Esophagus muscularis mucosa (tissue), 4 donors: ENCODE data around the gene POLR1E. TPM values are rescaled to one million over a fixed set of nuclear protein-coding genes. Genes with fewer than 3 reads are reported as not detected.
"Not testable (repeated sequence)": the region's sequence is repeated elsewhere in the genome, so short reads cannot be mapped to it uniquely, and the experiment has no call there.

ENCODE experiments used
- DNase-seq: peaks from one replicate; pipeline ENCODE4 v3.0.0-alpha.2; 2017; ENCODE audit errors: extremely low spot score
- H3K27ac ChIP-seq, 4 donors: fragments of 200-600 bp; sonication (generic); replicated peaks in 1 of 4; 1 replicate in 3 of 4; 2 replicates in 1 of 4; pipeline ENCODE4 v1.5.1; 2016 to 2019; ENCODE audit warnings: mild to moderate bottlenecking in 1 of 4
- H3K27me3 ChIP-seq, 4 donors: fragments of 200-600 bp; sonication (generic); one replicate each; pipeline versions ENCODE4 v1.5.1 to v1.6.0; 2016 to 2019
- H3K36me3 ChIP-seq, 4 donors: fragments of 200-600 bp; sonication (generic); one replicate each; pipeline ENCODE4 v1.5.1; 2016 to 2019
- H3K4me1 ChIP-seq, 4 donors: fragments of 200-600 bp; sonication (generic); one replicate each; pipeline ENCODE4 v1.5.1; 2016 to 2019
- H3K4me3 ChIP-seq, 4 donors: fragments of 200-600 bp; sonication (generic); 1 replicate in 2 of 4; 2 replicates in 2 of 4; pipeline ENCODE4 v1.5.1; 2016 to 2019; ENCODE audit warnings: mild to moderate bottlenecking in 4 of 4, moderate library complexity in 1 of 4
- H3K9me3 ChIP-seq, 4 donors: fragments of 200-600 bp; sonication (generic); 1 replicate in 3 of 4; 2 replicates in 1 of 4; pipeline ENCODE4 v1.5.1; 2016 to 2019
- EP300 ChIP-seq: sonication (generic); formaldehyde crosslinking; IDR thresholded peaks from one replicate; pipeline ENCODE4 v1.6.1; 2017; ENCODE audit warnings: antibody characterized with exemption
- POLR2A ChIP-seq: fragments of 450-650 bp; IDR thresholded peaks from one replicate; pipeline ENCODE4 v1.6.1; 2017; ENCODE audit warnings: antibody characterized with exemption, moderate library complexity, mild to moderate bottlenecking, low read depth
- POLR2AphosphoS5 ChIP-seq, 2 donors: sonication (generic); formaldehyde crosslinking; IDR thresholded peaks; one replicate each; pipeline ENCODE4 v1.6.1; 2017; ENCODE audit warnings: antibody characterized with exemption in 2 of 2
- WGBS: methylation state at CpG from one replicate; pipeline ENCODE4 v1.1.5; 2018; 5-methylcytosine and 5-hydroxymethylcytosine counted together
- intact Hi-C: fragments of 100-400 bp; cut with DNase I; formaldehyde crosslinking; loops from one replicate; pipeline ENCODE4 v1.15.1; 2023
- total RNA-seq, 4 donors: library from RNA; depleted of rRNA; stranded (reverse); fragments of >200 nt; gene quantifications; one replicate each; pipeline versions ENCODE4 v1.1.0 to v1.2.1, GENCODE V29; 2016
- TF ChIP-seq, protein P1 (sequence below), 3 experiments: fragments of 200-600 bp in 2 of 3; fragments of 450-650 bp in 1 of 3; sonication (generic) in 2 of 3; IDR thresholded peaks; one replicate each; pipeline ENCODE4 v1.5.1; 2017 to 2019; ENCODE audit warnings: antibody characterized with exemption in 3 of 3, mild to moderate bottlenecking in 2 of 3, moderate library complexity in 1 of 3

The POLR1E gene
- total RNA-seq, 4 donors from 2014 or later = 17.4 to 36.8 (median 24.5) TPM

DNA sequence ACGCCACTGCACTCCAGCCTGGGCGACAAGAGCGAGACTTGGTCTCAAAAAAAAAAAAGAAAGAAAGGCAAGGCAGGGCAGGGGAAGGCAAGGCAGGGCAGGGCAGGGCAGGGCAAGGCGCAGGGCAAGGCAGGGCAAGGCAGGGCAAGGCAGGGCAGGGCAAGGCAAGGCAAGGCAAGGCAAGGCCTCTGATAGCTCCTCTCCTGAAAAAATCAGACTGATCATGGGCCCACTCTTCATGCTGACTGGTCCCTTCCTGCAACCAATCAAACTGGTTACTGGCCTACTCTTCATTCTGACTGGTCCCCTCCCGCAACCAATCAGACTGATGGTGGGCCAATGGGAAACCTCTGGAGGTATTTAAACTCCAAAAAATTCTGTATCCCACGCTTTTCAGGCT is 17.1 kb upstream of the POLR1E start:
- DNase-seq = no peak
- intact Hi-C loops = no loop called here
- WGBS = 99% methylated on average over 6 of the region's 6 CpGs

DNA sequence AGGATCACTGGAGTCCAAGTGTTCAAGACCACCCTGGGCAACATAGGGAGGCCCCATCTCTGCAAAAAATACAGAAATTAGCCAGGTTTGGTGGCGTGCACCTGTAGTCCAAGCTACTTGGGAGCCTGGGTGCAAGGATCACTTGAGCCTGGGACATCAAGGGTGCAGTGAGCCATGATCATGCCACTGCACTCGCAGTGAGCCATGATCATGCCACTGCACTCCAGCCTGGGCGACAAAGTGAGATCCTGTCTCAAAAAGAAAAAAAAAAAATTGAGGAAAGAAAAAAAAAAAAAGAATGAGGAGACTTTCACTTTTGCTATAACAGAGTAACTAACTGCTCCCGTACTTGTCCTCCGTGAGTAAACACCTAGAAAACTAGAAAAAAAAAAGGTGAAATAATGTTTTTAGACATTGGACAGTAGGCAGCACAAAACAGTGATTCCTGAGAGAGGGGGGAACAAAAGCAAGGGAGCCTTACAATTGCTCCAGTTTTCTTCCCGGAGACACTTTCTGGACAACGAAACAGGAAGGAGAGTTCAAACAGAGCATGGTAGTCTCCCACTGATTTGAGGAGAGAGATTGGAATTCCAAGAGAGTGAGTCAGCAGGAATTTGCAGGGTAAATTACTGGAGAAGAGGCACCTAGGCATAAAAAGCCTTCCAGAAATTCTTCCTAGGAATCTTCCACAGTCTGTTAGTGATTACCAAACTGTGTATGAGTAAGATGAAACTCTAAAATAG is 13.6 kb upstream of the POLR1E start:
- TF ChIP-seq POLR2A = no peak
- TF ChIP-seq, protein P1, sequence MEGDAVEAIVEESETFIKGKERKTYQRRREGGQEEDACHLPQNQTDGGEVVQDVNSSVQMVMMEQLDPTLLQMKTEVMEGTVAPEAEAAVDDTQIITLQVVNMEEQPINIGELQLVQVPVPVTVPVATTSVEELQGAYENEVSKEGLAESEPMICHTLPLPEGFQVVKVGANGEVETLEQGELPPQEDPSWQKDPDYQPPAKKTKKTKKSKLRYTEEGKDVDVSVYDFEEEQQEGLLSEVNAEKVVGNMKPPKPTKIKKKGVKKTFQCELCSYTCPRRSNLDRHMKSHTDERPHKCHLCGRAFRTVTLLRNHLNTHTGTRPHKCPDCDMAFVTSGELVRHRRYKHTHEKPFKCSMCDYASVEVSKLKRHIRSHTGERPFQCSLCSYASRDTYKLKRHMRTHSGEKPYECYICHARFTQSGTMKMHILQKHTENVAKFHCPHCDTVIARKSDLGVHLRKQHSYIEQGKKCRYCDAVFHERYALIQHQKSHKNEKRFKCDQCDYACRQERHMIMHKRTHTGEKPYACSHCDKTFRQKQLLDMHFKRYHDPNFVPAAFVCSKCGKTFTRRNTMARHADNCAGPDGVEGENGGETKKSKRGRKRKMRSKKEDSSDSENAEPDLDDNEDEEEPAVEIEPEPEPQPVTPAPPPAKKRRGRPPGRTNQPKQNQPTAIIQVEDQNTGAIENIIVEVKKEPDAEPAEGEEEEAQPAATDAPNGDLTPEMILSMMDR (IDR thresholded peaks at IDR 0.05) = no peak
- TF ChIP-seq EP300 = no peak
- peak; percentile 13 to 58 for TF ChIP-seq POLR2AphosphoS5 (IDR thresholded peaks at IDR 0.05)
- Histone ChIP-seq H3K9me3 (peaks cover 0 to 10% (median 0%) of the 10 kb centered on the region in 4 donors), H3K27ac (peak overlapping the region; percentile 77 to 89 (median 85)), H3K4me3 (peak overlapping the region; percentile 41 to 51 (median 48)), H3K4me1 (peaks cover 6 to 19% (median 16%) of the 10 kb centered on the region in 4 donors), H3K27me3 (no peaks in the 10 kb centered on the region), H3K36me3 (no peaks in the 10 kb centered on the region)
- intact Hi-C loops = no loop called here
- no peak for DNase-seq
- WGBS = 18% methylated on average over 7 of the region's 7 CpGs

More for the DNA sequence above, 17.1 kb upstream of the POLR1E start:
- no peaks in the 10 kb centered on the region for H3K9me3 ChIP-seq
- TF ChIP-seq POLR2A (no peak), EP300 (no peak), POLR2AphosphoS5 (IDR thresholded peaks at IDR 0.05) (no peak)
- TF ChIP-seq, protein P1 (IDR thresholded peaks at IDR 0.05) = no peak
- H3K36me3 ChIP-seq = no peaks in the 10 kb centered on the region
- H3K4me1 ChIP-seq = peaks cover 12 to 35% (median 32%) of the 10 kb centered on the region in 4 donors
- no peak overlapping the region for H3K4me3 ChIP-seq
- H3K27me3 ChIP-seq = no peaks in the 10 kb centered on the region
- no peak overlapping the region for H3K27ac ChIP-seq

DNA sequence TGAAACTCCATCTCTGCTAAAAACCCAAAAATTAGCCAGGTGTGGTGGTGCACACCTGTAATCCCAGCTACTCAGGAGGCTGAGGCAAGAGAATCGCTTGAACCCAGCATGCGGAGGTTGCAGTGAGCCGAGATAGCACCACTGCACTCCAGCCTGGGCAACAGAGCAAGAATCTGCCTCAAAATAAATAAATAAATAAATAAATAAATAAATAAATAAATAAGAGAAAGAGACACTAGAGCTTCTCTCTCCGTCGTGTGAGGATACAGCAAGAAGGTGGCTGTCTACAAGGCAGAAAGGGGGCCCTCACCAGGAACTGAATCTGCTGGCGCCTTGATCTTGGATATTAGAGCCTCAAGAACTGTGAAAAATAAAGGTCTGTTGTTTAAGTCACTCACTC is 11.8 kb upstream of the POLR1E start:
- H3K4me3 ChIP-seq, H3K36me3 ChIP-seq, H3K9me3 ChIP-seq, H3K27me3 ChIP-seq, H3K27ac ChIP-seq, intact Hi-C loops, DNase-seq: not testable (repeated sequence)
- WGBS = 66% methylated on average over 6 of the region's 6 CpGs
- H3K4me1 ChIP-seq = peaks cover 6 to 18% (median 15%) of the 10 kb centered on the region in 4 donors

DNA sequence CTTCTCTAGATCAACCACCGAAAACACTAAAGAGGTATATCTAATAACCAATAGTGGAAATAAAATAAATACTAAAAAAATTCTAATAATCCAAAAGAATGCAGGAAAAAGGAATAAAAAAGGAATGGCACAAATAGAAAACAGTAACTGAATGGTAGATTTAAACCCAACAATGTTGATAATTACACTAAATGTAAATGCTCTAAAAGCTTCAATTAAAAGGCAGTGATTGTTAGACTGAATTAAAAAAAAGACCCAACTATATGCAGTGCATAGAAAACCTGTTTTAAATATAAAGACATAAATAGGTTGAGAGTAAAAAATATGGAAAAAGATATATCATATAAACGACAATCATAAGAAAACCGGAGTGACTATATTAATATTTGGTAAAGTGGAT is 11.3 kb upstream of the POLR1E start:
- intact Hi-C loops = no loop called here
- no peak for DNase-seq
- Histone ChIP-seq H3K36me3 (no peaks in the 10 kb centered on the region), H3K4me1 (peaks cover 6 to 18% (median 15%) of the 10 kb centered on the region in 4 donors), H3K4me3 (no peak overlapping the region), H3K27ac (no peak overlapping the region), H3K27me3 (peaks cover 0 to 4% (median 0%) of the 10 kb centered on the region in 4 donors), H3K9me3 (peaks cover 0 to 10% (median 0%) of the 10 kb centered on the region in 4 donors)
- TF ChIP-seq EP300 (no peak), POLR2AphosphoS5 (IDR thresholded peaks at IDR 0.05) (no peak), POLR2A (no peak)
- TF ChIP-seq, protein P1 (IDR thresholded peaks at IDR 0.05) = no peak
- WGBS = 94% methylated on average over 3 of the region's 3 CpGs

DNA sequence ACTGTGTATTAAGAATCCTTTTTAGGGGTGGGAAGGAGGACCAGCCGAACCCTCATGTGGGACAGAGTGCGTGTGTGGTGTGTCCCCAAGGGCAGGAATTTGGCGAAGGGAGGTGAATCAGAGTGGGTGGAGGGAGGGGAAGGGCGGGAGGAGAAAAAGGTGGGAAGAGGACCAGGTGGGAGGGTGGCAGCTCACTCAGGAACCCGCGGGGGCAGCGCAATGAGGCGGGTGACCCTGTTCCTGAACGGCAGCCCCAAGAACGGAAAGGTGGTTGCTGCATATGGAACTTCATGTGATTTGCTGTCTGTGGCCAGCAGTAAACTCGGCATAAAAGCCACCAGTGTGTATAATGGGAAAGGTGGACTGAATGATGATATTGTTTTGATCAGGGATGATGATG is 8.8 kb upstream of the POLR1E start:
- no peak for DNase-seq
- intact Hi-C loops = no loop called here
- peaks cover 0 to 10% (median 0%) of the 10 kb centered on the region in 4 donors for H3K9me3 ChIP-seq
- 80% methylated on average over 11 of the region's 11 CpGs for WGBS
- no peaks in the 10 kb centered on the region for H3K36me3 ChIP-seq
- no peak overlapping the region for H3K27ac ChIP-seq
- peaks cover 6 to 13% (median 10%) of the 10 kb centered on the region in 4 donors for H3K4me1 ChIP-seq
- TF ChIP-seq EP300 (no peak), POLR2AphosphoS5 (IDR thresholded peaks at IDR 0.05) (no peak), POLR2A (no peak)
- TF ChIP-seq, protein P1 (IDR thresholded peaks at IDR 0.05) = no peak
- no peak overlapping the region for H3K4me3 ChIP-seq
- peaks cover 0 to 4% (median 0%) of the 10 kb centered on the region in 4 donors for H3K27me3 ChIP-seq

GRCh38 chr9:37477443-37477842 is 8.3 kb upstream of the POLR1E start:
- 93% methylated on average over 4 of the region's 4 CpGs for WGBS
- DNase-seq, H3K27me3 ChIP-seq, H3K27ac ChIP-seq, H3K36me3 ChIP-seq, H3K4me3 ChIP-seq, intact Hi-C loops, H3K9me3 ChIP-seq: not testable (repeated sequence)
- H3K4me1 ChIP-seq = peaks cover 4 to 10% (median 6%) of the 10 kb centered on the region in 4 donors

DNA sequence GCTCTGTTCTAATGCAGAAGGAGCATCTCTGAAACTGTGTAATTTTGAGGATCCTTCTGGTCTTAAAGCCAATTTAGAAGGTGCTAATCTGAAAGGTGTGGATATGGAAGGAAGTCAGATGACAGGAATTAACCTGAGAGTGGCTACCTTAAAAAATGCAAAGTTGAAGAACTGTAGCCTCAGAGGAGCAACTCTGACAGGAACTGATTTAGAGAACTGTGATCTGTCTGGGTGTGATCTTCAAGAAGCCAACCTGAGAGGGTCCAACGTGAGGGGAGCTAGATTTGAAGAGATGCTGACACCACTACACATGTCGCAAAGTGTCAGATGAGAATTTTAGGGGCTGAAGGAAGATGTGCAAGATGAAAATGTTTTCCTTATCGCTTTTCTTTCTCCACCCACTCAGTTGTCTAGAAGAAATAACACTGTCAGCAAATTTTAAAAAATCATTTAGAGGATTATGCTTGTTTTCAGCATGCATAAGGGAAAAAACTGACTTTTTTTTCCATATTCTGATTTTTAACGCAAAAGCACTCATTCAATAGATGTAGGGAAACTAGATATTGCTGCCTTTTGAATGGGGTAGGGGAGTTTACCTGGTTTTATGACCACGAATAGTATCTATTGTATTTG is 7.6 kb upstream of the POLR1E start:
- H3K9me3 ChIP-seq, H3K4me3 ChIP-seq, H3K4me1 ChIP-seq, H3K36me3 ChIP-seq, H3K27ac ChIP-seq, DNase-seq, intact Hi-C loops, H3K27me3 ChIP-seq: not testable (repeated sequence)
- WGBS = 72% methylated on average over 5 of the region's 5 CpGs
